Left forelimb (tissue), 1 donor: ENCODE results near the gene NTRK1.

Source experiments
- DNase-seq: peaks from one replicate; pipeline ENCODE4 v3.0.0-alpha.2; 2018; ENCODE audit warnings: low spot score

NTRK1 gene

GRCh38 chr1:156881101-156881500 lies 20.4 kb downstream of the NTRK1 start:
- DNase-seq, result no peak

DNA sequence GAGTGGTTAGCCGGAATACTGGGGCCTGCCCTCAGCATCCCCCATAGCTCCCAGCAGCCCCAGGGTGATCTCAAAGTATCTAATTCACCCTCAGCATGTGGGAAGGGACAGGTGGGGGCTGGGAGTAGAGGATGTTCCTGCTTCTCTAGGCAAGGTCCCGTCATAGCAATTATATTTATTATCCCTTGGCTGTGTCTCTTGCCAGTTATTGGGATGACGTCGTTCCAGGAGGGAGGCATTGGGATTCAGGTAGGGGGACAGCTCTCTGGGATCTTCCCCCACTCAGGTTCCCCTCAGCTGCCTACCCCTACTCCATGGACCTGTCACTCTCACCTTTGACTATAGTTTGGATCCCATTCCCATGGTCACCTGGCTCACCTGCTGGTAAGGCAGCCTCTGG lies 21.0 kb downstream of the NTRK1 start:
- DNase-seq, result no peak

GRCh38 chr1:156882543-156882942 lies 21.9 kb downstream of the NTRK1 start:
- no peak for DNase-seq

GRCh38 chr1:156883919-156884318 lies 23.3 kb downstream of the NTRK1 start:
- no peak for DNase-seq

GRCh38 chr1:156884560-156885184 lies 24.0 kb downstream of the NTRK1 start:
- DNase-seq, result no peak

DNA sequence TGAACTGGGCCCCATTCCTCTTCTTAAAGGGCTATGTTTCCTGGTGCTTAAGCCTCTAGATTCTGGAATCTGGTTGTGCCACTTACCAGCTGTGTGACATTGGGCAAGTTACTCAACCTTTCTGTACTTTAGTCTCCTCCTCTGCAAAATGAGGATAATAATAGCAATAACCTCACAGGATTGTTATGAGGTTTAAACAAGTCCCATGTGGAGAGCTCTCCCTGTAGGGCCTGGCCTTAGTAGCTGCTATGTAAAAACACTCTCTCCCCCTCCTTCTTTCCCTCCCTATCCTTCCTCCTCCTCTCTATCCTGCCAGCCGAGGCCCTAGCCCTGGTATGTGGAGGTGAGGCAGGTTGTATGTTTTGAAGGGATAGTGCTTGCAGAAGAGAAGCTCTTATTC lies 24.6 kb downstream of the NTRK1 start:
- no peak for DNase-seq

DNA sequence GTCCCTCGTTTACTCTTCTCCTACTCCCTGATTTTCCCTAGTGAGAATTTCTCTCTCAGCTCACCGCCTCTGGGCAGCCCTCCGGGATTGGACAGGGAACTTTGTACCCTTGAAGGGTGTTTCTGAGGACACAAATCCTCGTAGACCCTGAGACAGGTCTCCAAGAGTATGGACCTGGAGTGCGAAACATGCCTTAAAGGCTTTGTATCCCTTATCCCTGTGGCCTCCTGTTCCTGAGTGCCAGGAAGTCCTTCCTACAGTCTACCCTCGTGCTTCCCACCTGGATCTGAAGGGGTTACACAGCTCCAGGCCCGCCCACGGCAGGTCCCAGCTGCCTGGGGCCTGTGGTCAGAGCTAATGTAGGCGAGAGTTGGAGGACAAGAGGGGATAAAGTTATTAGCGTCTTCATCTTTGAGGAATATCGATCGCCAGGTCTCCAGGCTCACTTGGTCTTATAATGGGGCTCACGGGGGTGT lies 25.3 kb downstream of the NTRK1 start:
- no peak for DNase-seq

- DNase-seq, result no peak
Measured at GRCh38 chr1:156886583-156887281, 26.1 kb downstream of the NTRK1 start.

- DNase-seq, result no peak
Measured at GRCh38 chr1:156887317-156887716, 26.7 kb downstream of the NTRK1 start.

DNA sequence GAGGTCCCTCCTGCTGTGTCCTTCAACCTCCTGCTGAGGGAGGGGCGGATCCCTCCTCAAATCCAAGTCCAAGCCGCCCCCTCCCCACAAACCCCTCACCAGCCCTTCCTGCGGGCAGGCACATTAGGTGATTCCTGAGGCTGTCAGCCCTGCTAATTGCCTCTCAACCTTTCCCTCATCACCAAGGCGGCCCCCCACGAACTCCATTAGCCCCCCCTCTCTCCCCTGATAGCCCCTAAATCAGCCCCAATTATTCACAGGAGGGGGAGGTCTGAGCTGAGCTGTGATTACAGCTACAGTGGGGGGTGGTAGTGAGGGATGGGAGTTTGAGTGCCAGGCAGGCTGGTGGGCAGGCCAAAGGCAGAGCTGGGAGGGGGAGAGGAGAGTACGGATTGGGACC lies 27.1 kb downstream of the NTRK1 start:
- DNase-seq, result no peak

- DNase-seq, result peak; percentile 84
Measured at GRCh38 chr1:156889802-156890580, 29.3 kb downstream of the NTRK1 start.

- peak; percentile 91 for DNase-seq
Measured at GRCh38 chr1:156892190-156893047, 31.8 kb downstream of the NTRK1 start.

DNA sequence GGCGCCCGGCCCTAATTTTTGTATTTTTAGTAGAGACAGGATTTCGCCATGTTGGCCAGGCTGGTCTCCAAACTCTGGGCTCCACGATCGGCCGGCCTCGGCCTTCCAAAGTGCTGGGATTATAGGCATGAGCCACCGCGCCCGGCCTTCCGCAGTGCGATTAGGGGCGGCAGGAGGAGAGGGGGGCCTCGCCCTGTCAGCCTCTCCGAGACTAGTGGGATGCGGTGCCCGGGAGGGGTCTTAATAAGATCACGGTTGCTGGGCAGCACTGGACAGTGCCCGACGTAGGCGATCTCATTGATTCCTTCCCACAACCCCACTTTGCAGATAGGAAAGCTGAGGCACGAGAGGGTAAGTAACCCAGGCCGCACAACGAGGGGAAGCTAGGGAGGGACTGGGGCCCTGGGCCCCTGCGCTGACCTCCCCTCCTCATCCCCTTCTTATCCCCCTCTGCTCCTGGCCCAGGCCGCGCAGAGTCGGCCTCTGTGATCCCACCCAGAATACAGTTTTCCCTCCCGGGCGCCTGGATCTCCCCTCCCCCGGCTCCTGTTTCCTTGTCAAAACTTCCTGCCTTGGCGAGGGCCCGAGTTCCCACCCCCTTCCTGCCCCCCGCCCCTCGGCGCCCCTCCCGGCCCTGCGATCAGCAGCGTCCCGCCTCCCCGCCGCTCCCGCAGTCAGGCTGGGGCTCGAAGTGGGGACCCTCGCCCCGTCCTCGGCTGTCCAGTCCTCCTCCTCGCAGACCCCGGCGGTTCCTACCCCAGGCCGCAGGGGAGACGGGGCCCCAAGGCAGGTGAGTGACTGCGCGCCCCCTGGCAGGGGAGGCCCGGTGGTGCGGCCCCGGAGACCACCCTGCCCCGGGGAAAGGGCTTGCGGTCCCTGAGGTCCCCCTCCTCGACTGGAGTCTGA lies 32.6 kb downstream of the NTRK1 start, which contains the start of gene PEAR1:
PEAR1 (plus strand) TSS at position 671 of the 906 bp plus-strand sequence. CDS start 10,209 bp downstream, outside the sequence.
- DNase-seq, result peak; percentile 86

DNA sequence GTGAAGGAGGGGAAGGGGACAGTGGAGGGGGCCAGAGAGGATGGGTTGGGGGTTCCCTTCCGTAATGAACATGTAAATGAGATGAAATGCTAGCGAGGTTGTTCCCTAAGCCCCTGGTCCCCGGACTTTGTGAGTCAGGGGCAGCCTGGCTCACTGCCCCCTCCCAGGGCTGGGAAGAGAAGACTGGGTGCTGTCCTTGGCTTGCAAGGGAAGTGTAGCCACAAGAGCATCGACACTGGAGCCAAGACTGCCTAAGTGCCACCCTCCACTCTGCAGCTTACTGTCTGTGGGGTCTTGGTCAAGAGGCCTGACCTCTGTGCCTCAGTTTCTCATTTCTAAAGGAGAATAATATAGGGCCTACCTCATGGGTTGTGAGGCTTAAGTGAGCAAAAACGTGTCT lies 33.3 kb downstream of the NTRK1 start:
- DNase-seq, result no peak

DNA sequence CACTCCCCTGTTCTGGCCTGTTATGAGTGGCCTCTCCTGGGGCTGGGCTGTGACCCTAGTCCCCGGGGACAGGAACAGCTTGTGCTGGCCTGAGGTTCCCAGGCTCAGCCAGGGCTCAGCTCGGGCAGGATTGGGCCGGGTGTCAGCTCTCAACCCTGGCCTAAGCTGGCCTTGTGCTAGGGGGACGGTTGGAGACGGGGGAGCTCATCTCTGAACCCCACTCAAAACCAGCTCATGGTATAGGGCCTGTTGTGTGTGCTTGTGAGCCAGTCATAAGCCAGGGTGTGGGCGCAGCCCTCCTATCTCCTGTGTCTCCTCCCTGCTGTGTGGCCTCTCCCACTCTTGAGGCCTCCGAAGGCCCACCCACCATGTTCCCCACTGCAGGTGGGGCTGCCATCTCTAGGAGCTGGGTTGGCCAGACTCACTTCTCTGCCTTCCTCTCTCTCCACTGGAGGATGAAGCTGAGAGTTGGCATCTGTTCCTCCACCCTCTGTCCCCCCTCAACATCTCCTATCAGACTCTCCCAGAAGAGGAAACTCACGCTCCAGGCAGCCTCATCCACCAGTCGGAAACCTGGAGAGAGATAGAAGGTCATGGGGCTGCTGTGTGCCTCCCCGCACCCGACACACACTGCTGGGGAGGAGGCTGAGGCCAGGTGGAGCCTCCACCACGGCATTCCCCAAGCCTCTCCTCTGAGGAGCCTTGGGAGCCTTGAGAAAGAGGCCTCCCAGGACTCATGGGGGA lies 34.2 kb downstream of the NTRK1 start:
- DNase-seq, result no peak

DNA sequence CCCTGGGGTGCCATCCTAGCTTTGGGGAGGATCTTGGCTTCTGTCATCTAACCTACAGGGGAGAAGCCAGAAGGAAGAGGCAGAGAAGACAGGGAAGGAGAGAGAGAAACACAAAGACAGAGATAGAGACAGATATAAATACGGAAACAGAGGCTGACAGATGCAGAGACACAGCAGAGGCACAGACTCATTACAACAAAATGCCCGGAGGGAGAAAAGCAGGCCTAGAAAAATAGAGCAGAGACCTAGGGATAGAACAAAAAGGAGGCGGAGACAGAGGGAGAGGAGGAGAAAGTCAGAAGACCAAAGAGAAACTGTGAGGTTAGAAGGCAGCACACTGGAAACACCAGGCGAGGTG lies 34.8 kb downstream of the NTRK1 start:
- DNase-seq, result no peak

DNA sequence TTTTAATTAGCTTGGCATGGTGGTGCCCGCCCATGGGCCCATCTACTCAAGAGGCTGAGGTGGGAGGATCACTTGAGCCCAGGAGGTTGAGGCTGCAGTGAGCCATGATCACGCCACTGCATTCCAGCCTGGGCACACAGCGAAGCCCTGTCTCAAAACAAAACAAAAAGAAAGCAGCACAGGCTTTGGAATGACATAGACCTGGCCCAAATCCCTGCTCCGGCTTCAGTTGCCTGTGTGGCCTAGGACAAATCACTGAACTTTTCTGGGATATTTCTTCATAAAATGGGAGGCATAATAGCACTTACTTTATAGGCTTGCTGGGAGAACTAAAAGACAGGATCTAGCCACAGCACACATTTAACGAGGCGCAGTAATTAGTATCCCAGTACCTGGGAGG lies 35.3 kb downstream of the NTRK1 start:
- no peak for DNase-seq

DNA sequence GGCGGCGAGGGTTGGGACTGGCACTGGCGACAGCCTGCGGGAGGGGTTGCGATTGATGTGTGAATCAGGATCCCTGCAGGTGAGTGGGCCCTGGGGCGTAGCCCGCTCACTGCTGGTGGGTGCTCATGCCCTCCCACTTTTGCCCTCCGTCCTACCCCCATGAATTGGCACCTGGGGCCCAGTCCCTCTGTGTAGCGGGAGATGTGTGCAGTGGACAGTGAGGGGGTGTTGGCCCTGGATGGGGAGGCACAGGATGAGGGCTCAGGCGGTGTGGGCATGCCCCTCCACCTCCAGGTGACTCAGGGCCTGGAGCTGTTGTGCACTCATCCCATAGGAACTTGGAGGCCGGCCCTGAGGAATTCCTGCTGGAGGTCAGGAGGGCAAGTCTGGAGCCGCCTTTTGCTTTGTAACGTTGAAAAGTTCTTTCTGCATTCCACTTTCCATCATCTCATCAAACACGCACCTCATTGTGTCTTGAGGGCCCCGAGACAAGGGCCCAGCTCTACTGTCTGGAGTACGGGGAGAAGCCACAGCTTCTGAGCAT lies 35.9 kb downstream of the NTRK1 start:
- no peak for DNase-seq

- no peak for DNase-seq
Measured at GRCh38 chr1:156897078-156897825, 36.6 kb downstream of the NTRK1 start.
